HPDE6-E6E7 (cell line): ENCODE results near the gene NT5C1B.

Experiments
- DNase-seq: peaks from one replicate; pipeline ENCODE4 v3.0.0; 2011; ENCODE audit warnings: missing footprints; ENCODE audit errors: extremely low spot score

NT5C1B gene

DNA sequence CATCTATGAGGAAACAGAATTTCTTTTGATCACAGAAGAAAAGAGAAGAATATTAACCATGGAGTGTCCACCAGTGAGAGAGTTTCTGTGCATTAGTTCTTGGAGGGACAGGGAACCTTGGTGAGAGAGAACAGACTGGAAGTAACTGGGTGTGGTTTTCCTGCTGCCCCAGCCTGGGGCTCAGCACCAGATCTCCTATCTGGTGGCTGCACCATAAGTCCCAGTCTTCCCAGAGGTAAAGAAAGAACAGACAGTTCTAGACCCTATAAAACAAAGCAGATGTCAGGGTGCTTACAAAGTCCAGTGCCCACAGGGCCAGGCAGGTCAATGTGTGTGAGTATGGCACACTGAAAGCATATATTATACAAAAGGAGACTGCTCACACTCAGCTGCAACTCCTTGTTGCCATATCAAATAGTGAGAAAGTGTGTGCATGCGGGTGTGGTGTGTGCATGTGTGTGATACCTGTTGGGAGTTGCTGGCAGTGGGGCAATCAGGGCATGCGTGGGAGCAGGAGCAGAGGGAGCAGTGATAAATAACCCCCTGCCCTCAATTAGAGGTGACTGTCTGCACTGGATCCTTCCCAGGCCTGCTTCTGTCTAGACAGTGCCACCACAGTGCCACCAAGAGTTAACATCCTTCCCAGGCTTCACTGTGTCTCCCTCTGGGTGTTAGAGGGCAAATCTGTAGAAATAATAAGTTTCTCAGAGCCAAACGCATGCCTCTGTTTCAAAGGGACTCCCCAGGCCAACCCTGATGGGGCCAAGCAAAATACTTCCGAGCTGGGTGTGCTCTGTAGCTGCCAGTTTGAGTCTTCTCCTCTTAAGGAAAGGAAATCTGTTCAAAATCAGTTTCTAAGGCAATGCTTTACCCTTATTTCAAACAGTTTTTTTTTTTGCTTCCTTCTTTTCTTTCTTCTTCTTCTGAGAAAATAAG, 74.6 kb downstream of the NT5C1B start:
- no peak for DNase-seq
